DND-41 (cell line): Measurements from ENCODE around the gene FHOD3.

Source experiments
- CTCF ChIP-seq: IDR thresholded peaks from 2 replicates; pipeline ENCODE4 v1.5.1; 2012; ENCODE audit warnings: borderline replicate concordance, low read length, moderate library complexity, mild to moderate bottlenecking; ENCODE audit not compliant: poor library complexity, severe bottlenecking; ENCODE audit errors: extremely low read depth
- EZH2 ChIP-seq: IDR thresholded peaks from 3 replicates; pipeline ENCODE4 v1.6.1; 2012; ENCODE audit warnings: borderline replicate concordance, low read depth, mild to moderate bottlenecking, moderate library complexity, low read length, inconsistent platforms; ENCODE audit not compliant: severe bottlenecking

DNA sequence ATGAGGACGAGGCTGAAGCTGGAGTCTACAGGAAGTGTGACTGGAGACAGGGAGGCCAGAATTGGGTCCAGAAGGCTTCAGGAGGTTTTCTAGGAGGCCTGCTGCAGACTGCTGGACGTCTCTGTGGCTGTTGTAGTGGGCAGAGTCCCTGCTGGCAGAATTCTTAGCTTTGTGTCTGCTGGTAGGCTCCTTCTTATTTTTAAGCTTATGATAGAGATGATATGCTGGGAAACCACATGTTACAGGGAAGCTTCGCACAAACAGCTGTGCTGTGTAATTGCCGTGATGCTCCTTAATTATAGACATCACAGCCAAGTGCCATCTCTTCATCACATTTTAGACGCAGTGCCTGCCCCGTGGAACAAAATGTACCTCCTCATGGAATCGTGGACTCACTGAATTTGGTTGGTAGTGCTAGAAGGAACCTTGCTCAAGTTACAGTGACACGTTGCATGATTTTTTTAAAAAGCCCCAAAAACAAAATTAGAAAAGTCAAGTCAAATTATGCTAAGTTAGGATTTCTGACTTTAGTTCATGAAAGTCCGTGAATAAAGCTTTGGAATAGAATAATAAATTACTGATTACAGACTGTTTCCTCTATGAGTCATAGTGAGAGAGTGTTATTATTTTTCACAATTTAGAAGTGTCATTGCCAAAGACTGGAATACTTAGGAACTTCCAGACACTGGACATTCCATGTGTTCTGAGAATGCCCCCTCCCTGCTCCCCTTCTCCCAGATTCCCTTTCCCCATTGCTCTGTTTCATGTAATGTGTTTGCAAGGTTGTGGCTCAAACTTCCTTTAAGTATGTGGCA is 144.1 kb downstream of the FHOD3 start:
- no peak for TF ChIP-seq CTCF
- TF ChIP-seq EZH2 = no peak
